Cardiac muscle cell (in vitro differentiated cells and primary cell): ENCODE data around the gene ABL1. TPM values are rescaled to one million over a fixed set of nuclear protein-coding genes. Genes with fewer than 3 reads are reported as not detected.

Experiments
- DNase-seq, 2 donors: peaks; one replicate each; pipeline versions ENCODE4 v3.0.0 to v3.0.0-alpha.2; 2010 to 2017; ENCODE audit warnings: low read depth in 1 of 2, low spot score in 1 of 2
- H3K27ac ChIP-seq: fragments of 200-600 bp; sonication (generic); 2 replicates; pipeline ENCODE4 v1.5.1; 2016
- H3K27me3 ChIP-seq: fragments of 200-600 bp; sonication (generic); 2 replicates; pipeline ENCODE4 v1.6.0; 2016; ENCODE audit warnings: control low read depth
- H3K36me3 ChIP-seq: fragments of 200-600 bp; sonication (generic); 2 replicates; pipeline ENCODE4 v1.5.1; 2016; ENCODE audit warnings: control low read depth
- H3K4me1 ChIP-seq: fragments of 200-600 bp; sonication (generic); 2 replicates; pipeline ENCODE4 v1.8.1; 2017; ENCODE audit warnings: low read depth, mild to moderate bottlenecking, mixed run types
- H3K4me3 ChIP-seq: fragments of 200-600 bp; sonication (generic); 2 replicates; pipeline ENCODE4 v1.5.1; 2016; ENCODE audit warnings: mild to moderate bottlenecking
- H3K9me3 ChIP-seq: fragments of 200-600 bp; sonication (generic); 2 replicates; pipeline ENCODE4 v1.5.1; 2017; ENCODE audit warnings: low read depth, mild to moderate bottlenecking, control low read depth
- polyA plus RNA-seq: library from polyadenylated mRNA; unstranded; fragments of >200 nt; fragmentation: Nextera tagmentation; extraction: Ambion mirVana; gene quantifications from 2 replicates; pipeline ENCODE4 v1.2.1, GENCODE V29; 2016
- total RNA-seq: library from RNA; depleted of rRNA; stranded (reverse); fragments of >200 nt; gene quantifications from 2 replicates; pipeline ENCODE4 v1.2.3, GENCODE V29; 2016
- TF ChIP-seq, protein P1 (sequence below): IDR thresholded peaks from 2 replicates; pipeline ENCODE4 v1.5.1; 2012; ENCODE audit warnings: low read depth, mild to moderate bottlenecking, low read length

ABL1 gene
- total and polyA plus RNA-seq, 2 experiments from 2014 or later, result 41.8 to 97.1 TPM

DNA sequence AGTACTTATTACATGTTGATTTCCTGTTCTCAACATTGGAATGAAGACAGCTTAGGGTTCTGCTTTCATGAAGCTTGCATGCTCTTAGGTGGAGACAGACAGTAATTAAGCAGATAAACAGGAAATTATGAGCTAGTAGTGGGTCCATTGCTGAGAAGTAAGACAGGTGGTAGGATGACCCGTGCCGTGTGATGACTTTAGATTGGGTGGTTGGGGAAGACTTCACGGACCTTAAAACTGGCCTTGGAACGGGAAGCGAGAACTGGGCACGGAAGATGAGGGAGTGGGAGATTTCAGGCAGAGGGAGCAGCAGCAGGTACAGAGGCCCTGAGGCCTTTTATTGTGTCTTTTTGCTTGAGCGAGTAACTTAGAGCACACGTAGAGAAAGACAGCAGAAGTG, 27.2 kb downstream of the ABL1 start:
- Histone ChIP-seq H3K27ac (no peak overlapping the region), H3K9me3 (no peaks in the 10 kb centered on the region), H3K4me1 (peaks cover 26% of the 10 kb centered on the region), H3K27me3 (no peaks in the 10 kb centered on the region), H3K4me3 (no peak overlapping the region), H3K36me3 (peaks cover 25% of the 10 kb centered on the region)
- TF ChIP-seq, protein P1, sequence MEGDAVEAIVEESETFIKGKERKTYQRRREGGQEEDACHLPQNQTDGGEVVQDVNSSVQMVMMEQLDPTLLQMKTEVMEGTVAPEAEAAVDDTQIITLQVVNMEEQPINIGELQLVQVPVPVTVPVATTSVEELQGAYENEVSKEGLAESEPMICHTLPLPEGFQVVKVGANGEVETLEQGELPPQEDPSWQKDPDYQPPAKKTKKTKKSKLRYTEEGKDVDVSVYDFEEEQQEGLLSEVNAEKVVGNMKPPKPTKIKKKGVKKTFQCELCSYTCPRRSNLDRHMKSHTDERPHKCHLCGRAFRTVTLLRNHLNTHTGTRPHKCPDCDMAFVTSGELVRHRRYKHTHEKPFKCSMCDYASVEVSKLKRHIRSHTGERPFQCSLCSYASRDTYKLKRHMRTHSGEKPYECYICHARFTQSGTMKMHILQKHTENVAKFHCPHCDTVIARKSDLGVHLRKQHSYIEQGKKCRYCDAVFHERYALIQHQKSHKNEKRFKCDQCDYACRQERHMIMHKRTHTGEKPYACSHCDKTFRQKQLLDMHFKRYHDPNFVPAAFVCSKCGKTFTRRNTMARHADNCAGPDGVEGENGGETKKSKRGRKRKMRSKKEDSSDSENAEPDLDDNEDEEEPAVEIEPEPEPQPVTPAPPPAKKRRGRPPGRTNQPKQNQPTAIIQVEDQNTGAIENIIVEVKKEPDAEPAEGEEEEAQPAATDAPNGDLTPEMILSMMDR, result no peak
- no peak for DNase-seq

GRCh38 chr9:130862747-130863146, 27.7 kb downstream of the ABL1 start:
- no peak for DNase-seq
- H3K9me3 ChIP-seq, result no peaks in the 10 kb centered on the region
- H3K4me3 ChIP-seq, result no peak overlapping the region
- H3K27ac ChIP-seq, result no peak overlapping the region
- peaks cover 24% of the 10 kb centered on the region for H3K36me3 ChIP-seq
- H3K4me1 ChIP-seq, result peaks cover 26% of the 10 kb centered on the region
- TF ChIP-seq, protein P1, result no peak
- H3K27me3 ChIP-seq, result no peaks in the 10 kb centered on the region

- Histone ChIP-seq H3K4me1 (peaks cover 19% of the 10 kb centered on the region), H3K27ac (no peak overlapping the region), H3K27me3 (no peaks in the 10 kb centered on the region), H3K36me3 (peaks cover 28% of the 10 kb centered on the region), H3K4me3 (no peak overlapping the region), H3K9me3 (no peaks in the 10 kb centered on the region)
- TF ChIP-seq, protein P1, result no peak
- DNase-seq, result no peak
Observed at GRCh38 chr9:130864541-130864940, 29.5 kb downstream of the ABL1 start.

DNA sequence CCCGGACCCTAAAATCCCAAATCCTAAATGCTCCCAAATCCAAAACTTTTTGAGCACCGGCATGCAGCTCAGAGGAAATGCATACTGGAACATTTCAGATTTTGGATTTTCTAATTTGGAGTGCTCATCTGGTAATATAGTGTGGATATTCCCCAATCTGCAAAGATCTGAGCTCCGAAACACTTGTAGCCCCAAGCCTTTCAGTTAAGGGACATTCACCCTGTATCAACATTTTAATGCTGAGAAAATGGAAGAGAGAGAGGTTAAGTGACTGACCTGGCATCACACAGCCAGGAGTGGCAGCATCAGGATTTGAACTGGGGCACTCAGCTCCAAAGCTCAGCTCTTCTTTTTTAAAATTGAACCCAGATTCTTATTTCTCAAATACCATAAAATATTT, 30.9 kb downstream of the ABL1 start:
- H3K9me3 ChIP-seq, result no peaks in the 10 kb centered on the region
- H3K4me3 ChIP-seq, result no peak overlapping the region
- peaks cover 8% of the 10 kb centered on the region for H3K4me1 ChIP-seq
- H3K36me3 ChIP-seq, result peaks cover 27% of the 10 kb centered on the region
- no peak overlapping the region for H3K27ac ChIP-seq
- H3K27me3 ChIP-seq, result no peaks in the 10 kb centered on the region
- TF ChIP-seq, protein P1, result no peak
- no peak for DNase-seq

DNA sequence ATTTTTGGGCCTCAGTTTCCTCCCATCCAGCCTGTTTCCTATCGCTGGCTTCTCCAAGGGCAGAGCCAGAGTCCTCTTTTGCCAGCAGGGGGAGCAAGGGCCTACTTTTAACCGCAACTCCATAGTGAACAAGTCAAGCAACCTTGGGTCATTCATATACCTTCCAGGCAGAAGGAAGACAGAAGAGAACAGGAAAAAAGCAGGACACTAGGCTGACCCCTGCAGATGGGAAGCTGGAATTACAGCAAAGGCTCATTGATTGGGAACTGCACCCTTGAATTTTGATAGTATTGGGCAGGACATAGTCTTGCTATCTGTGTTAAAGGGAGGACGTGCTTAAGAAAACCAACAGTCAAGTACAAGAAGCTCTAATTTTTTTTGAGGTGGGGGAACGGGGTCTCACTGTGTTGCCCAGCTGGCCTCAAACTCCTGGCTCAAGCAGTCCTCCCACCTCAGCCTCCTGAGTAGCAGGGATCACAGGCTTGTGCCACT, 31.5 kb downstream of the ABL1 start:
- Histone ChIP-seq H3K4me1 (peaks cover 2% of the 10 kb centered on the region), H3K9me3 (no peaks in the 10 kb centered on the region), H3K36me3 (peaks cover 28% of the 10 kb centered on the region), H3K27me3 (no peaks in the 10 kb centered on the region), H3K27ac (no peak overlapping the region), H3K4me3 (no peak overlapping the region)
- TF ChIP-seq, protein P1, result peak; percentile 99
- DNase-seq, result peak; percentile 86 to 92

GRCh38 chr9:130867556-130867955, 32.5 kb downstream of the ABL1 start:
- Histone ChIP-seq H3K27me3 (no peaks in the 10 kb centered on the region), H3K4me3 (no peak overlapping the region), H3K4me1 (no peaks in the 10 kb centered on the region), H3K36me3 (peaks cover 35% of the 10 kb centered on the region), H3K9me3 (no peaks in the 10 kb centered on the region), H3K27ac (no peak overlapping the region)
- TF ChIP-seq, protein P1, result no peak
- DNase-seq, result no peak
